D341Med (cell line): Measurements from ENCODE around the gene MANF.

Source experiments
- DNase-seq: peaks from one replicate; pipeline ENCODE4 v3.0.0; 2012; ENCODE audit warnings: low spot score

MANF gene

GRCh38 chr3:51436998-51437639, 52.0 kb downstream of the MANF start:
- DNase-seq, result no peak
